Stomach (tissue), 9 donors: ENCODE measurements around the gene VWC2. TPM values are rescaled to one million over a fixed set of nuclear protein-coding genes. Genes with fewer than 3 reads are reported as not detected.

Source experiments
- DNase-seq, 2 donors: peaks; one replicate each; pipeline versions ENCODE4 v3.0.0 to v3.0.0-alpha.2; 2013 to 2019
- H3K27ac ChIP-seq, 5 donors: fragments of 200-600 bp in 4 of 5; sonication (generic) in 4 of 5; one replicate each; pipeline ENCODE4 v1.5.1; 2013 to 2019; ENCODE audit warnings: mild to moderate bottlenecking in 1 of 5, moderate library complexity in 1 of 5
- H3K27me3 ChIP-seq, 3 donors: fragments of 200-600 bp; sonication (generic); one replicate each; pipeline ENCODE4 v1.5.1; 2017 to 2019; ENCODE audit warnings: mixed run types in 1 of 3
- H3K36me3 ChIP-seq, 4 donors: fragments of 200-600 bp; sonication (generic); 1 replicate in 3 of 4; 2 replicates in 1 of 4; pipeline ENCODE4 v1.5.1; 2016 to 2019
- H3K4me1 ChIP-seq, 4 donors: fragments of 200-600 bp; sonication (generic); one replicate each; pipeline ENCODE4 v1.5.1; 2016 to 2019
- H3K4me3 ChIP-seq, 4 donors: fragments of 200-600 bp; sonication (generic) in 3 of 4; one replicate each; pipeline ENCODE4 v1.5.1; 2016 to 2019; ENCODE audit warnings: mild to moderate bottlenecking in 1 of 4
- H3K9me3 ChIP-seq, 4 donors: fragments of 200-600 bp; sonication (generic); one replicate each; pipeline ENCODE4 v1.5.1; 2016 to 2019
- CTCF ChIP-seq, 7 experiments: fragments of 450-650 bp in 4 of 7; fragments of 200-600 bp in 3 of 7; sonication (generic) in 3 of 7; IDR thresholded peaks; one replicate each; pipeline ENCODE4 v1.5.1; 2016 to 2019; ENCODE audit warnings: antibody characterized with exemption in 7 of 7, control low read depth in 2 of 7, mild to moderate bottlenecking in 1 of 7
- EP300 ChIP-seq: sonication (generic); formaldehyde crosslinking; IDR thresholded peaks from one replicate; pipeline ENCODE4 v1.6.1; 2017; ENCODE audit warnings: antibody characterized with exemption
- POLR2A ChIP-seq, 4 donors: fragments of 450-650 bp; IDR thresholded peaks; one replicate each; pipeline ENCODE4 v1.6.1; 2016; ENCODE audit warnings: antibody characterized with exemption in 4 of 4, control low read depth in 2 of 4, mild to moderate bottlenecking in 1 of 4, moderate library complexity in 1 of 4
- POLR2AphosphoS5 ChIP-seq, 3 donors: sonication (generic); formaldehyde crosslinking; IDR thresholded peaks; one replicate each; pipeline ENCODE4 v1.6.1; 2016; ENCODE audit warnings: antibody characterized with exemption in 3 of 3
- WGBS, 5 donors: extraction: QIAGEN DNeasy Blood & Tissue Kit in 3 of 5; methylation state at CpG; one replicate each; pipeline versions ENCODE4 v1.1.5 to v1.1.7; 2013 to 2018; 5-methylcytosine and 5-hydroxymethylcytosine counted together
- intact Hi-C: fragments of 100-400 bp; cut with DNase I; formaldehyde crosslinking; loops from one replicate; pipeline ENCODE4 v1.15.1; 2023; ENCODE audit warnings: low total_unique reads
- polyA plus RNA-seq, 3 donors: library from polyadenylated mRNA; stranded (reverse); fragments of 200-250 nt; gene quantifications; one replicate each; pipeline ENCODE4 v1.2.3, GENCODE V29; 2013
- total RNA-seq, 5 donors: library from RNA; depleted of rRNA; stranded (reverse); fragments of >200 nt; gene quantifications; one replicate each; pipeline versions ENCODE4 v1.1.0 to v1.2.3, GENCODE V29; 2014 to 2016
- donor health status: healthy with polysubstance abuse.
- donor health status: Bipolar disorder and iron deficiency.
- donor health status: healthy.

The VWC2 gene
- total and polyA plus RNA-seq, 8 donors: under 0.01 to 0.45 (median 0.10) TPM; not detected in 4

GRCh38 chr7:49860293-49860692, 86.9 kb downstream of the VWC2 start:
- no peaks in the 10 kb centered on the region for H3K27me3 ChIP-seq
- H3K9me3 ChIP-seq: no peaks in the 10 kb centered on the region
- intact Hi-C loops: no loop called here
- no peak overlapping the region for H3K27ac ChIP-seq
- WGBS, 5 donors: 79 to 88% (median 86%) methylated on average over 1 of the region's 1 CpG
- no peak overlapping the region for H3K4me3 ChIP-seq
- no peaks in the 10 kb centered on the region for H3K36me3 ChIP-seq
- TF ChIP-seq CTCF (IDR thresholded peaks at IDR 0.05): no peak
- no peak for TF ChIP-seq EP300
- no peak for TF ChIP-seq POLR2A (IDR thresholded peaks at IDR 0.05)
- TF ChIP-seq POLR2AphosphoS5 (IDR thresholded peaks at IDR 0.05): no peak
- no peaks in the 10 kb centered on the region for H3K4me1 ChIP-seq
- no peak for DNase-seq

DNA sequence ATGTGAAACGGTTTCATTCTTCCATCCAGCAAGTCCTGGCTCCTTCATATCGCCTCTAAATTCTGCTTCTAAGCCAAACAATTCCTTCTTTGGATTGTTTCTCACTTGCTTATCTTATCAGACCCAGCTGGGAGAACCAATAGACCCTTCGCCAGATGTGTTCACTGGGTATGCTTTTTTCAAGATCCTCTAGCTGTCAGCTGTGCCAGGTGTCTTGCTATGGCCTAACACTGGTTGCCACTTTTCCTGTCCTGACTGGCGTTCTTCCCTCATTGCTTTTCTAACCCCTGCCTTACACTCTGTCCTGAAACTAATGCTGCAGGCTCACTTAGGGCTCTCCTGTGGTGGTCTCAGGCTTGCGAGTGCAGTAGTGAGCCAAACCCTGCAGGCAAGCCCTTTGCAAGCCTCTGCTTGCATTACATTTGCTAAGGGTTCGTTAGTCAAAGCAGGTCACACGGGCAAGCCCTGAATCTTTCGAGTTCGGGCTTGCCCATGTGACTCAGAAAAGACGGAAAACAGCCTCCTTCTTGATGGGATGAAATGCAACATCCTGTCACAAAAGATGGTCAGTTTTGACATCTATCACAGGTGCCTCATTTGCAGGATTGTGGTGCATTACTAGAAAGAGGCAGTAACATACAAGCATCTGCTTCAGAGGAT, 92.8 kb downstream of the VWC2 start:
- no peaks in the 10 kb centered on the region for H3K9me3 ChIP-seq
- no peak for DNase-seq
- H3K27me3 ChIP-seq: no peaks in the 10 kb centered on the region
- 40 to 54% (median 48%) methylated on average over 8 to 10 of the region's 10 CpGs for WGBS, 5 donors
- no peak overlapping the region for H3K4me3 ChIP-seq
- no peak overlapping the region for H3K27ac ChIP-seq
- no peaks in the 10 kb centered on the region for H3K36me3 ChIP-seq
- intact Hi-C loops: no loop called here
- H3K4me1 ChIP-seq: no peaks in the 10 kb centered on the region
- TF ChIP-seq EP300: no peak
- no peak for TF ChIP-seq POLR2AphosphoS5 (IDR thresholded peaks at IDR 0.05)
- TF ChIP-seq CTCF (IDR thresholded peaks at IDR 0.05): no peak
- TF ChIP-seq POLR2A (IDR thresholded peaks at IDR 0.05): no peak

- no peak overlapping the region for H3K4me3 ChIP-seq
- H3K27ac ChIP-seq: no peak overlapping the region
- 43 to 50% (median 46%) methylated on average over 5 of the region's 5 CpGs for WGBS, 5 donors
- intact Hi-C loops: no loop called here
- no peaks in the 10 kb centered on the region for H3K4me1 ChIP-seq
- TF ChIP-seq POLR2A (IDR thresholded peaks at IDR 0.05) (no peak), EP300 (no peak), CTCF (IDR thresholded peaks at IDR 0.05) (no peak), POLR2AphosphoS5 (IDR thresholded peaks at IDR 0.05) (no peak)
- no peaks in the 10 kb centered on the region for H3K36me3 ChIP-seq
- DNase-seq: no peak
- no peaks in the 10 kb centered on the region for H3K9me3 ChIP-seq
- H3K27me3 ChIP-seq: no peaks in the 10 kb centered on the region
Observed at GRCh38 chr7:49866910-49867309, 93.5 kb downstream of the VWC2 start.

DNA sequence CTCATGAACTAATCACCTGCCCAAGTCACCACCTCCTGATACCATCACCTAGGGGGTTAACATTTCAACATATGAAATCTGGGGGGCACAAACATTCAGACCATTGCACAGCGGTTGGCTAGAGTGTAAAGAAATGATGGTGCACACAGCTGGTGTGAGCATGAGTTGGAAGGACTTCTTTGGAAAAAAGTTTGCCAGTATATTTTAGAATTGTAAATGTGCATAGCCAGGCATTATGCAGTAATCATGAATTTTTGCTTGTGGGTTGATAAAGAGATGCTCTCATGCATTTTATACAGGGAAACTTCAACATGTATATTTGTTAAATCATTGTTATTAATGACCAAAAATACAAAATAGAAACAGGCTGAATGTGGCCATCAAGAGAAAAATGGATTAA, 100.0 kb downstream of the VWC2 start:
- Histone ChIP-seq H3K36me3 (no peaks in the 10 kb centered on the region), H3K4me3 (no peak overlapping the region), H3K9me3 (no peaks in the 10 kb centered on the region), H3K4me1 (no peaks in the 10 kb centered on the region), H3K27ac (no peak overlapping the region), H3K27me3 (no peaks in the 10 kb centered on the region)
- intact Hi-C loops: no loop called here
- DNase-seq: no peak
- 78 to 89% (median 88%) methylated on average over 1 of the region's 1 CpG for WGBS, 5 donors
- TF ChIP-seq POLR2A (IDR thresholded peaks at IDR 0.05) (no peak), CTCF (IDR thresholded peaks at IDR 0.05) (no peak), POLR2AphosphoS5 (IDR thresholded peaks at IDR 0.05) (no peak)
